OCI-M1 (cell line): ENCODE data around the gene TACR2.
A peak's percentile ranks its signal among the peaks of the same experiment; 100 is the strongest.
"Not testable (repeated sequence)": the region's sequence is repeated elsewhere in the genome, so short reads cannot be mapped to it uniquely, and the experiment has no call there.

ENCODE experiments used
- DNase-seq: peaks from one replicate; lab custom pipeline; 2025; lab: John Stamatoyannopoulos, UW

The TACR2 gene

DNA sequence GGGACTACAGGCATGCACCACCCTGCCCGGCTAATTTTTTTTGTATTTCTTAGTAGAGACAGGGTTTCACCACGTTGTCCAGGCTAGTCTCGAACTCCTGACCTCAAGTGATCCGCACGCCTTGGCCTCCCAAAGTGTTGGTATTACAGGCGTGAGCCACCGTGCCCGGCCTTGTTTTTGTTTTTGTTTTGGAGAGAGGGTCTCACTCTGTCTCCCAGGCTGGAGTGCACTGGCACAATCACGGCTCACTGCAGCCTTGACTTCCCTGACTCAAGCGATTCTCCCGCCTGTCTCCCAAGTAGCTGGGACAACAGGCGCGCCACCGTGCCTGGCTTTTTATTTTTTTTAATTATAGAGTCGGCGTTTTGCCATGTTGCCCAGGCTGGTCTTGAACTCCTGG lies 33.7 kb upstream of the TACR2 start:
- DNase-seq, result not testable (repeated sequence)

GRCh38 chr10:69449841-69450240 lies 33.1 kb upstream of the TACR2 start:
- DNase-seq, result peak; percentile 53

GRCh38 chr10:69446650-69447151 lies 30.0 kb upstream of the TACR2 start:
- peak; percentile 29 for DNase-seq

DNA sequence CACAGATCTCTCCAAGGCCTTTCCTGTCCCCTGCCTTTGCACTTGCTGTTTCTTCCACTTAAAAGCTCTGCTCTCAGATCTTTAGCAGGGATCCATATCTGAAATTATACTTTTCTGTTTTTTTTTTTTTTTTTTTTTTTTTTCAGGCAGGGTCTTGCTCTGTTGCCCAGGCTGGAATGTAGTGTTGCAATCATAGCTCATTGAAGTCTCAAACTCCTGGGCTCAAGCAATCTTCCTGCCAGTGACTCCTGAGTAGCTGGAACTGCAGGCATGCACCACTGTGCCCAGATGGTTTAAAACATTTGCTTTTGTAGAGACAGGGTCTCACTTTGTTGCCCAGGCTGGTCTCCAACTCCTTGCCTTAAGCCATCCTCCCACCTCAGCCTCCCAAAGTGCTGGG lies 29.5 kb upstream of the TACR2 start:
- DNase-seq, result no peak

DNA sequence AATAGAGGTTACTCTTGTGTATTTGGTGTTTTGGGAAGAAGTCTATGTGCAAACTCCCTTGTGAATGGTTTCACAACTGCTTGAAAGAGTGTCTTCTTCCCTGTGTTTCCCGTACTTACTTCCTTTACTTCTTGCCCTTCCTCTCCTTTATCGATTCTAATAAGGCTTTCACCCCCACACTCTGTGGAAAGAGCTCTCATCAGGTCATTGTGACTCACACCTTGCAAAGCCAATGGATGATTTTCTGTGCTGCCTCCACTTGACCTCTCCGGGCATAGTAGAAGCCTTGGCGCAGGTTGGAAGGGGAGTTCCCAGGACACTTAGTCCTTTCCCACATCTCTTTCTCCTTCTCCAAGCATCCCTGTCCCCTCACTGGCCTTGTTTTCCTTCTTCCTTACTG lies 28.3 kb upstream of the TACR2 start:
- no peak for DNase-seq

DNA sequence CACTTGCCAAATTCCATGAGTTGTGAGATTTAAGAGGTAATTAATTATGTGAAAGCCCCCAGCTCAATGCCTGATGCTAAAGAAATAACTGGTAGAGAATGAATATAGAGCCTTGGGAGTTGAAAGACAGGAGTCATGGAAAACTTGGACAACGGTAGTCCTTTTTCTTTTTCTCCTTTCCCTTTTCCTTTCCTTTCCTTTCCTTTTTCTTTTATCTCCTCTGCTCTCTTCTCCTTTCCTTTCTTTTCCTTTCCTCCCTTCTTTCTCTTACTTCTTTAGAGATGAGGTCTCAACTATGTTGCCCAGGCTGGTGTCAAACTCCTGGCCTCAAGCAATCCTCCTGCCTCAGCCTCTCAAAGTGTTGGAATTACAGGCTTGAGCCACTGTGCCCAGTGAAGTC lies 26.6 kb upstream of the TACR2 start:
- DNase-seq, result no peak

- peak; percentile 77 for DNase-seq
Observed at GRCh38 chr10:69439813-69440506, 23.2 kb upstream of the TACR2 start.

GRCh38 chr10:69439350-69439739 lies 22.6 kb upstream of the TACR2 start:
- DNase-seq, result no peak

- DNase-seq, result peak; percentile 38
Observed at GRCh38 chr10:69438536-69439349, 22.0 kb upstream of the TACR2 start.

DNA sequence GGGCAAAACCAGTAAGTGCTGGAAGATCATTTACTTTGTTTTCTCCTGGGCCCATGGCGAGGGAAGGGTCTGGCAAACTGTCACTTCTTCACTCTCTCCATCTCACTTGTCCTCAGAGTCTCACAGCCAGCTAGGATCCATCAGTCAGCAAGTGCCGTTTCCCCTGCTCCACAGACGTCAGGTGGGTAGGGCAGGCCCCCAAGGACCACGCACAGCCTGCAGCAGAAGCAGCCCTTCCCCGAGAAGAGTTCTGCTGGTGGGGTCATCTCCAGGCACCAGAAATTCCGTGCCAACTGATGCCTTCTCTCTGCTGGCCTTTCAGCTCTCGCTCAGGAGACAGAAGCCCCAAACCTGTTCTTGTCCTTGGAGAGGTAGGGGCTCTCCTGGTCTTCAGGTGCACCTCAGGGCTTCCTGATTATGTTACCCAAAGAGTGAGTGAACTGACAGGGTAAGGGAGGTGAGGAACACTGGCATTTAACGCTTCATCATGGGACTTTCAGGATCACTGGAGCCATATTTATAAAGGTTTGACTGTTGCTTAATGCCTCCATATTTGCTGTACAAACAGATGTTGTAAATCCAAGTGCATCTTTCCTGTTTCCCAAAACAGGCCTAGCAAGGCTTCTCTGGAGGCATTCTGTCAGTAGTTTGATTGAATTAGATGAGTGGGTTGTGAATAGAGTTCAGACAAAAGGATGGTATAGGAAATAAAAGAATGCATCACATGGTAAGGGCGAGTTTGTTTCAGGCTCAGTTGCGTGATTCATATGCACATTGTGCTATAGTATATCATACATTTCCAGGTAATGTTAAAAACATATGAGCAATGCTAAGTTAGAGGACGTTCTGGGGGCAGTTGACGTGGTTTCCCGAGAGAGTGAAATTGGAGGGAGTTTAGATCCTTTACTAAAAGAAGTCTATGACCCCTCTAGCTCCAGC lies 20.9 kb upstream of the TACR2 start:
- no peak for DNase-seq

GRCh38 chr10:69435966-69436520 lies 19.3 kb upstream of the TACR2 start:
- DNase-seq, result no peak

DNA sequence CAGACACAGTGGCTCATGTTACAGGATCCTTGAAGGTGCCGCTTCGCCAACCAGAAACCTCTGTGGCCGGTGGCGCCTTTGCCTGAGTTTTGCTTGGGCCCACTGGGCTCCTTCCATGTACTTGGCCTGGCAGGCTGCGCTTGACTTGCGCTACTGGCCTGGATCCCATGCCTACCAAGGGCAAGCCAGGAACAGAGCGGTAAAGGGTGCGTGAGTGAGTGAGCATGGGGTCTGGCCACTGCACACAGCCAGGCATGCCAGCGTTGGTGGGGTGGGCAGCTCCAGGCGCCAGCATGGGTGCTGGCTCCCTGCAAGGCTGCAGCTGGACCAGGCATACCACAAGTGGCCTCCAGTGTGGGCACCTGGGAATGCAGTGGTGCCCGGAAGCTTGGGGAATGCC lies 18.2 kb upstream of the TACR2 start:
- DNase-seq, result no peak

DNA sequence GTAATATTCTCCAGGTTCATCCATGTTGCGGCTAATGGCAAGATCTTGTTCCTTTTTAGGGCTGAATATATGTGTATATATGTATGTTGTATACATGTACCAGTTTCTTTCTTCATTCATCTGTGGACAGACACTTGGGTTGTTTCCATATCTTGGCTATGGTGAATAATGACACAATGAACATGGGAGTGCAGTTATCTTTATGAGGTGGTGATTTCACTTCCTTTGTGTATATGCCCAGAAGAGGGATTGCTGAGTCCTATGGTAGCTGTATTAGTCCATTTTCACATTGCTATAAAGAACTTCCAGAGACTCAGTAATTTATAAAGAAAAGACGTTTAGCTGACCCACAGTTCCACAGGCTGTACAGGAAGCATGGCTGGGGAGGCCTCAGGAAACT lies 17.5 kb upstream of the TACR2 start:
- no peak for DNase-seq

DNA sequence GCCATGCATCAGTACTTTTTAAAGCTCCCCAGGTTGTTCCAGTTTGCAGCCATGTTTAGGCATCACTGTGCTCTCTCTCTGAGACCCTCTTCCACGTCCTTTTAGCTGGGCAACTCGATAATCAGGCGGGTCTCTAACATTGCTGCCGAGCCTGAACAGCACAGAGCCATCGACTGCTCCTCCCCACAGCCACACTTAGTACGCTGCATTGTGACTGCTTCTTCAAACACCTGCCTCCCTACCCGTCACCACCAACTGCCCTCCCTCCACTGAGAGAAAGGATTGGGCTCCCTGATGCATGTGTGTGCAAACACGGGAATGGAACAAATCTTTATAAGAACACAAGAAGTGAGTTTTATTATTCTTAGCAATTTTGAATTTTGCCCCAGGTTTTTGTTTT lies 11.4 kb upstream of the TACR2 start:
- no peak for DNase-seq

GRCh38 chr10:69426376-69426727 lies 9.6 kb upstream of the TACR2 start:
- DNase-seq, result no peak

DNA sequence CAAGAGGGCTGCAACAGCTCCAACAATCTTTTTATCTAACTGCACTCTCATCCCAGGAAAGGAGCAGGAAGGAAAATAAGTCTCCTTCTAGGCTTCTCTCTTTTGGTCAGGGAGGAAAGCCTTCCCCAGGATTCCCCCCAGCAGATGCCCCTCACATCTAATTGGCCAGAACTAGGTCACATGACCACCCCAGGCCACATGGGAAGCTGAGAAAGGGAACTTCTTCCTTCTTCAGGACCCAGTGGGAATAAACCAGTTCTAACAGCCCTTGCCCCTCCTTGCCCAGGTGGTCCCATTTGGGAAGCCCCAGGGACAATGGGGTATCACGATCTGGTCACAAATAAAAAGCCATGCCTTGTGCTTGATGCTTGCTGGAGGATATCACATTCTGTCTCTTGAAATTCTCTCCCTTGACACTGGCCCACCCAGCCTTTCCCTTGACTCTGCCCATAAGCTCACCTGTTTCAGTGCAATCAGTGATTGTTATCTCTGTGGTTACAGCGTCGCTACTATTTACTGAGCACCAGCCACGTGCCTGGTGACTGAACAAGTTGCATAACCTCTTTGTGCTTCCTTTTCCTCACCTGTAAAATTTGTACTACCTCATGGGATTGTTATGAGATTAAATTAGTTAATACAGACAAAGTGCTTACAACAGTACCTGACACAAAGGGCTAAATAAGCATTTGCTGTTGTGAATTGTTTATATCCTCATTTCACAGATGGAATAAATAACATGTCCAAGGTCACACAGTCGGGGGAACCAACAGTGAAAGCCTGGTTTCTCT lies 9.0 kb upstream of the TACR2 start:
- DNase-seq, result no peak

- DNase-seq, result no peak
Observed at GRCh38 chr10:69425041-69425440, 8.3 kb upstream of the TACR2 start.

- no peak for DNase-seq
Observed at GRCh38 chr10:69422676-69423075, 6.0 kb upstream of the TACR2 start.

- peak; percentile 40 for DNase-seq
Observed at GRCh38 chr10:69421611-69422308, 5.0 kb upstream of the TACR2 start.

GRCh38 chr10:69419744-69420126 lies 3.0 kb upstream of the TACR2 start:
- DNase-seq, result no peak
